ENCODE data around the gene ZNF438. TPM values are rescaled to one million over a fixed set of nuclear protein-coding genes. Genes with fewer than 3 reads are reported as not detected.

Gene ZNF438
- total RNA-seq, 2 donors from 2014 or later = 1.5 to 10.1 TPM

DNA sequence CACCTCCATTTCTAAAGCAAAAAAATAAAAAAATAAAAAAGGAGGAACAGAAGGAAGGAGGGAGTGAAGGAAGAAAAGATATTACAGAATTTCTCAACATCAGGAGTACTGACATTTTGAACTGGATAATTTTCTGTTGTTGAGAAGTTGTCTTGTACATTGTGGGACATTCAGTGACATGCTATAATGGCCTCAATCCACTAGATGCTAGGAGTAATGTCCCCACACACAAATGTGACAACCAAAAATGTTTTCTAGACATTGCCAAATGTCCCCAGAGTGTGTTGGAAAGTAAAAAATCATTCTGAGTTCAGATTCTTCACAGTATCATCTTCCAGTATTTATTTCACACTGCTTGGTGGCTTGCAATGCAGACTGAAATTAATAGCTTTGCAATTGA lies 6.5 kb downstream of the ZNF438 start:
- TF ChIP-seq, protein P1, sequence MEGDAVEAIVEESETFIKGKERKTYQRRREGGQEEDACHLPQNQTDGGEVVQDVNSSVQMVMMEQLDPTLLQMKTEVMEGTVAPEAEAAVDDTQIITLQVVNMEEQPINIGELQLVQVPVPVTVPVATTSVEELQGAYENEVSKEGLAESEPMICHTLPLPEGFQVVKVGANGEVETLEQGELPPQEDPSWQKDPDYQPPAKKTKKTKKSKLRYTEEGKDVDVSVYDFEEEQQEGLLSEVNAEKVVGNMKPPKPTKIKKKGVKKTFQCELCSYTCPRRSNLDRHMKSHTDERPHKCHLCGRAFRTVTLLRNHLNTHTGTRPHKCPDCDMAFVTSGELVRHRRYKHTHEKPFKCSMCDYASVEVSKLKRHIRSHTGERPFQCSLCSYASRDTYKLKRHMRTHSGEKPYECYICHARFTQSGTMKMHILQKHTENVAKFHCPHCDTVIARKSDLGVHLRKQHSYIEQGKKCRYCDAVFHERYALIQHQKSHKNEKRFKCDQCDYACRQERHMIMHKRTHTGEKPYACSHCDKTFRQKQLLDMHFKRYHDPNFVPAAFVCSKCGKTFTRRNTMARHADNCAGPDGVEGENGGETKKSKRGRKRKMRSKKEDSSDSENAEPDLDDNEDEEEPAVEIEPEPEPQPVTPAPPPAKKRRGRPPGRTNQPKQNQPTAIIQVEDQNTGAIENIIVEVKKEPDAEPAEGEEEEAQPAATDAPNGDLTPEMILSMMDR (IDR thresholded peaks at IDR 0.05) = no peak
- TF ChIP-seq POLR2AphosphoS5 (IDR thresholded peaks at IDR 0.05) (no peak), POLR2A (IDR thresholded peaks at IDR 0.05) (no peak)
- Histone ChIP-seq H3K4me3 (no peak overlapping the region), H3K9me3 (no peaks in the 10 kb centered on the region), H3K4me1 (replicated peaks) (no peaks in the 10 kb centered on the region), H3K27ac (no peak overlapping the region), H3K27me3 (replicated peaks; ENCODE audit: insufficient read depth) (no peaks in the 10 kb centered on the region), H3K36me3 (no peaks in the 10 kb centered on the region)
- intact Hi-C loops (cut with DNase I) = no loop called here
- no peak for DNase-seq (ENCODE audit: low spot score)

- Histone ChIP-seq H3K4me1 (replicated peaks) (no peaks in the 10 kb centered on the region), H3K27me3 (replicated peaks; ENCODE audit: insufficient read depth) (no peaks in the 10 kb centered on the region), H3K27ac (no peak overlapping the region), H3K4me3 (no peak overlapping the region), H3K9me3 (no peaks in the 10 kb centered on the region), H3K36me3 (no peaks in the 10 kb centered on the region)
- TF ChIP-seq POLR2AphosphoS5 (IDR thresholded peaks at IDR 0.05) (no peak), POLR2A (IDR thresholded peaks at IDR 0.05) (no peak)
- TF ChIP-seq, protein P1 (IDR thresholded peaks at IDR 0.05) = no peak
- DNase-seq (ENCODE audit: low spot score) = no peak
- intact Hi-C loops (cut with DNase I) = no loop called here
- 85% methylated on average over 5 of the region's 5 CpGs for WGBS
Measured at GRCh38 chr10:31023558-31023957, 8.1 kb downstream of the ZNF438 start.

GRCh38 chr10:31020209-31020608 lies 11.5 kb downstream of the ZNF438 start:
- Histone ChIP-seq H3K4me3 (no peak overlapping the region), H3K4me1 (replicated peaks) (no peaks in the 10 kb centered on the region), H3K27ac (no peak overlapping the region), H3K9me3 (no peaks in the 10 kb centered on the region), H3K36me3 (no peaks in the 10 kb centered on the region), H3K27me3 (replicated peaks; ENCODE audit: insufficient read depth) (no peaks in the 10 kb centered on the region)
- TF ChIP-seq POLR2AphosphoS5 (IDR thresholded peaks at IDR 0.05) = no peak
- TF ChIP-seq POLR2A (IDR thresholded peaks at IDR 0.05) = no peak
- TF ChIP-seq, protein P1 (IDR thresholded peaks at IDR 0.05) = no peak
- WGBS = 53% methylated on average over 5 of the region's 5 CpGs
- intact Hi-C loops (cut with DNase I) = no loop called here
- no peak for DNase-seq (ENCODE audit: low spot score)

GRCh38 chr10:31018962-31019361 lies 12.7 kb downstream of the ZNF438 start:
- Histone ChIP-seq H3K27me3 (replicated peaks; ENCODE audit: insufficient read depth) (no peaks in the 10 kb centered on the region), H3K9me3 (no peaks in the 10 kb centered on the region), H3K4me1 (replicated peaks) (no peaks in the 10 kb centered on the region), H3K27ac (no peak overlapping the region), H3K4me3 (no peak overlapping the region), H3K36me3 (no peaks in the 10 kb centered on the region)
- 53% methylated on average over 2 of the region's 2 CpGs for WGBS
- TF ChIP-seq POLR2A (IDR thresholded peaks at IDR 0.05) (no peak), POLR2AphosphoS5 (IDR thresholded peaks at IDR 0.05) (no peak)
- TF ChIP-seq, protein P1 (IDR thresholded peaks at IDR 0.05) = no peak
- intact Hi-C loops (cut with DNase I) = no loop called here
- DNase-seq (ENCODE audit: low spot score) = no peak

GRCh38 chr10:31018356-31018750 lies 13.3 kb downstream of the ZNF438 start:
- WGBS = 78% methylated on average over 3 of the region's 3 CpGs
- H3K9me3 ChIP-seq = no peaks in the 10 kb centered on the region
- no peaks in the 10 kb centered on the region for H3K27me3 ChIP-seq (replicated peaks; ENCODE audit: insufficient read depth)
- no peaks in the 10 kb centered on the region for H3K4me1 ChIP-seq (replicated peaks)
- no peak overlapping the region for H3K27ac ChIP-seq
- H3K4me3 ChIP-seq = no peak overlapping the region
- TF ChIP-seq, protein P1 (IDR thresholded peaks at IDR 0.05) = no peak
- TF ChIP-seq POLR2A (IDR thresholded peaks at IDR 0.05) (no peak), POLR2AphosphoS5 (IDR thresholded peaks at IDR 0.05) (no peak)
- intact Hi-C loops (cut with DNase I) = no loop called here
- H3K36me3 ChIP-seq = no peaks in the 10 kb centered on the region
- no peak for DNase-seq (ENCODE audit: low spot score)

Measured in prostate gland (tissue), 2 donors.